ENCODE measurements around the gene ERC1.
A peak's percentile ranks its signal among the peaks of the same experiment; 100 is the strongest.

ERC1 gene

GRCh38 chr12:1287446-1287975 lies 296.5 kb downstream of the ERC1 start:
- in situ Hi-C loops (cut with HindIII; ENCODE audit: low pct_ligation_motif_present, low pct_unique_long_range_greater_than_20kb, low sequenced_read_pairs) = no loop called here
- no peak for DNase-seq

GRCh38 chr12:1288333-1288732 lies 297.3 kb downstream of the ERC1 start:
- in situ Hi-C loops (cut with HindIII; ENCODE audit: low pct_ligation_motif_present, low pct_unique_long_range_greater_than_20kb, low sequenced_read_pairs) = no loop called here
- no peak for DNase-seq

- no peak for DNase-seq
- in situ Hi-C loops (cut with HindIII; ENCODE audit: low pct_ligation_motif_present, low pct_unique_long_range_greater_than_20kb, low sequenced_read_pairs) = no loop called here
These were observed 298.5 kb downstream of the ERC1 start for GRCh38 chr12:1289371-1290155.

- no peak for DNase-seq
- in situ Hi-C loops (cut with HindIII; ENCODE audit: low pct_ligation_motif_present, low pct_unique_long_range_greater_than_20kb, low sequenced_read_pairs) = no loop called here
These were observed 299.7 kb downstream of the ERC1 start for GRCh38 chr12:1290716-1291115.

GRCh38 chr12:1291601-1292332 lies 300.7 kb downstream of the ERC1 start:
- no peak for DNase-seq
- in situ Hi-C loops (cut with HindIII; ENCODE audit: low pct_ligation_motif_present, low pct_unique_long_range_greater_than_20kb, low sequenced_read_pairs) = no loop called here

GRCh38 chr12:1293901-1294300 lies 302.9 kb downstream of the ERC1 start:
- no peak for DNase-seq
- in situ Hi-C loops (cut with HindIII; ENCODE audit: low pct_ligation_motif_present, low pct_unique_long_range_greater_than_20kb, low sequenced_read_pairs) = no loop called here

GRCh38 chr12:1297206-1297605 lies 306.2 kb downstream of the ERC1 start:
- in situ Hi-C loops (cut with HindIII; ENCODE audit: low pct_ligation_motif_present, low pct_unique_long_range_greater_than_20kb, low sequenced_read_pairs) = no loop called here
- DNase-seq = no peak

GRCh38 chr12:1297639-1298175 lies 306.7 kb downstream of the ERC1 start:
- DNase-seq = no peak
- in situ Hi-C loops (cut with HindIII; ENCODE audit: low pct_ligation_motif_present, low pct_unique_long_range_greater_than_20kb, low sequenced_read_pairs) = no loop called here

GRCh38 chr12:1300460-1300859 lies 309.4 kb downstream of the ERC1 start:
- no peak for DNase-seq
- in situ Hi-C loops (cut with HindIII; ENCODE audit: low pct_ligation_motif_present, low pct_unique_long_range_greater_than_20kb, low sequenced_read_pairs) = no loop called here

- in situ Hi-C loops (cut with HindIII; ENCODE audit: low pct_ligation_motif_present, low pct_unique_long_range_greater_than_20kb, low sequenced_read_pairs) = no loop called here
- no peak for DNase-seq
These were observed 311.3 kb downstream of the ERC1 start for GRCh38 chr12:1302201-1302870.

GRCh38 chr12:1305063-1305434 lies 314.0 kb downstream of the ERC1 start:
- in situ Hi-C loops (cut with HindIII; ENCODE audit: low pct_ligation_motif_present, low pct_unique_long_range_greater_than_20kb, low sequenced_read_pairs) = no loop called here
- DNase-seq = peak; percentile 38

GRCh38 chr12:1305791-1306500 lies 314.9 kb downstream of the ERC1 start:
- no peak for DNase-seq
- in situ Hi-C loops (cut with HindIII; ENCODE audit: low pct_ligation_motif_present, low pct_unique_long_range_greater_than_20kb, low sequenced_read_pairs) = no loop called here

GRCh38 chr12:1306817-1307216 lies 315.8 kb downstream of the ERC1 start:
- in situ Hi-C loops (cut with HindIII; ENCODE audit: low pct_ligation_motif_present, low pct_unique_long_range_greater_than_20kb, low sequenced_read_pairs) = no loop called here
- DNase-seq = no peak

- in situ Hi-C loops (cut with HindIII; ENCODE audit: low pct_ligation_motif_present, low pct_unique_long_range_greater_than_20kb, low sequenced_read_pairs) = no loop called here
- DNase-seq = no peak
These were observed 316.8 kb downstream of the ERC1 start for GRCh38 chr12:1307796-1308195.

- in situ Hi-C loops (cut with HindIII; ENCODE audit: low pct_ligation_motif_present, low pct_unique_long_range_greater_than_20kb, low sequenced_read_pairs) = no loop called here
These were observed 318.6 kb downstream of the ERC1 start for GRCh38 chr12:1309613-1310012.

GRCh38 chr12:1310653-1311052 lies 319.6 kb downstream of the ERC1 start:
- in situ Hi-C loops (cut with HindIII; ENCODE audit: low pct_ligation_motif_present, low pct_unique_long_range_greater_than_20kb, low sequenced_read_pairs) = no loop called here
- DNase-seq = no peak

More at GRCh38 chr12:1309613-1310012, 318.6 kb downstream of the ERC1 start:
- DNase-seq = no peak

GRCh38 chr12:1311145-1311544 lies 320.1 kb downstream of the ERC1 start:
- DNase-seq = no peak
- in situ Hi-C loops (cut with HindIII; ENCODE audit: low pct_ligation_motif_present, low pct_unique_long_range_greater_than_20kb, low sequenced_read_pairs) = no loop called here

GRCh38 chr12:1313906-1314305 lies 322.9 kb downstream of the ERC1 start:
- in situ Hi-C loops (cut with HindIII; ENCODE audit: low pct_ligation_motif_present, low pct_unique_long_range_greater_than_20kb, low sequenced_read_pairs) = no loop called here
- DNase-seq = no peak

Measured in ACHN (cell line).